ENCODE data around the gene MRPS10. TPM values are rescaled to one million over a fixed set of nuclear protein-coding genes. Genes with fewer than 3 reads are reported as not detected.

MRPS10 gene
- total RNA-seq, 1 experiment from 2014 or later: 62.9 TPM

- intact Hi-C loops (cut with micrococcal nuclease): loop anchor here (5.0 kb wide), 1 partner anchor 175 kb away; no protein-coding TSS in a partner anchor
- ChIA-PET POLR2A (interaction anchor here (0.6 to 5.3 kb wide), 22 partner anchors 10 to 520 kb away, joined by 3 to 56 read pairs (median 6); partner anchors contain the start of genes BYSL, C6orf132, GUCA1B and MED20), CTCF (interaction anchor here (0.5 to 4.3 kb wide), 11 partner anchors 10 to 364 kb away, joined by 3 to 19 read pairs (median 4); partner anchors contain the start of gene MRPS10)
- Mint-ChIP-seq H3K36me3 (ENCODE audit: insufficient read depth, unreplicated experiment) (peaks cover 37% of the 10 kb centered on the region), H3K4me3 (ENCODE audit: unreplicated experiment) (peak overlapping the region; percentile 50), H3K27me3 (ENCODE audit: insufficient read depth, unreplicated experiment) (no peaks in the 10 kb centered on the region), H3K4me1 (ENCODE audit: insufficient read depth, unreplicated experiment) (peaks cover 49% of the 10 kb centered on the region), H3K27ac (ENCODE audit: low read depth, unreplicated experiment) (peak overlapping the region; percentile 92), H3K9me3 (ENCODE audit: unreplicated experiment) (no peaks in the 10 kb centered on the region)
- BruUV-seq (replicated peaks): no TSS peak
- peak; percentile 20 for DNase-seq (ENCODE audit: unreplicated experiment)
- TF ChIP-seq, protein P1, sequence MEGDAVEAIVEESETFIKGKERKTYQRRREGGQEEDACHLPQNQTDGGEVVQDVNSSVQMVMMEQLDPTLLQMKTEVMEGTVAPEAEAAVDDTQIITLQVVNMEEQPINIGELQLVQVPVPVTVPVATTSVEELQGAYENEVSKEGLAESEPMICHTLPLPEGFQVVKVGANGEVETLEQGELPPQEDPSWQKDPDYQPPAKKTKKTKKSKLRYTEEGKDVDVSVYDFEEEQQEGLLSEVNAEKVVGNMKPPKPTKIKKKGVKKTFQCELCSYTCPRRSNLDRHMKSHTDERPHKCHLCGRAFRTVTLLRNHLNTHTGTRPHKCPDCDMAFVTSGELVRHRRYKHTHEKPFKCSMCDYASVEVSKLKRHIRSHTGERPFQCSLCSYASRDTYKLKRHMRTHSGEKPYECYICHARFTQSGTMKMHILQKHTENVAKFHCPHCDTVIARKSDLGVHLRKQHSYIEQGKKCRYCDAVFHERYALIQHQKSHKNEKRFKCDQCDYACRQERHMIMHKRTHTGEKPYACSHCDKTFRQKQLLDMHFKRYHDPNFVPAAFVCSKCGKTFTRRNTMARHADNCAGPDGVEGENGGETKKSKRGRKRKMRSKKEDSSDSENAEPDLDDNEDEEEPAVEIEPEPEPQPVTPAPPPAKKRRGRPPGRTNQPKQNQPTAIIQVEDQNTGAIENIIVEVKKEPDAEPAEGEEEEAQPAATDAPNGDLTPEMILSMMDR (IDR thresholded peaks at IDR 0.05; ENCODE audit: unreplicated experiment): no peak
Measured at GRCh38 chr6:42227173-42227850, 9.7 kb upstream of the MRPS10 start.

DNA sequence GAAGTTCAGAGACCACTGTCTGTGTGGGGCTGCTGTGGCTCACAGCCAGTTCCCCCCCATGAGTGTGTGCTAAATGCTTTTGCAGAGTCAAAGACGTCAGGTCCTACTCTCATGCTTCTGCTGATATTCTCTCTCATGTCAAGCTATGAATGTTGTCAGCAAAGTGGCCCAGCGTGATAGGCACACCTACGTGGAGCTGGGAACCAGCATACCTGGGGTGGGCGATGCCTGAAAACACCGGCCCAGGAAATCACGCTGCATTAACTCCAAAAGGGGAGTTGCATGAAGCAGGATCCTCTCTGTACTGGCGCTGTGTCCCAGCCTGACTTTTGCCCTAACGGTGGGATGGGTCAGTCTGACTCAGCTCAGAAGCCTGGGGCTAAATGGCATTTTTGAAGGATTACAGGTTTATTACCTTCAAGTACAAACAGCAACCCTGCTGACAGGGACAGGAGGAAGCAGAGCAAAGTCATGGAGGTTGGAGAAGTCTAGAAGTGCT lies 9.0 kb upstream of the MRPS10 start:
- intact Hi-C loops (cut with micrococcal nuclease): loop anchor here (5.0 kb wide), 1 partner anchor 176 kb away; no protein-coding TSS in a partner anchor
- TF ChIP-seq, protein P1 (IDR thresholded peaks at IDR 0.05; ENCODE audit: unreplicated experiment): no peak
- POLR2A ChIA-PET: interaction anchor here (0.6 to 5.3 kb wide), 26 partner anchors 10 to 520 kb away, joined by 3 to 56 read pairs (median 5); partner anchors contain the start of genes BYSL, C6orf132, GUCA1B and MED20
- Mint-ChIP-seq H3K27ac (ENCODE audit: low read depth, unreplicated experiment) (peak overlapping the region; percentile 92), H3K4me3 (ENCODE audit: unreplicated experiment) (peak overlapping the region; percentile 50), H3K4me1 (ENCODE audit: insufficient read depth, unreplicated experiment) (peaks cover 50% of the 10 kb centered on the region), H3K36me3 (ENCODE audit: insufficient read depth, unreplicated experiment) (peaks cover 31% of the 10 kb centered on the region), H3K27me3 (ENCODE audit: insufficient read depth, unreplicated experiment) (no peaks in the 10 kb centered on the region), H3K9me3 (ENCODE audit: unreplicated experiment) (no peaks in the 10 kb centered on the region)
- CTCF ChIA-PET: interaction anchor here (0.5 to 4.3 kb wide), 13 partner anchors 9 to 339 kb away, joined by 3 to 19 read pairs (median 4); partner anchors contain the start of gene MRPS10
- BruUV-seq (replicated peaks): no TSS peak
- DNase-seq (ENCODE audit: unreplicated experiment): peak; percentile 94

GRCh38 chr6:42226161-42226611 lies 8.5 kb upstream of the MRPS10 start:
- Mint-ChIP-seq H3K9me3 (ENCODE audit: unreplicated experiment) (no peaks in the 10 kb centered on the region), H3K36me3 (ENCODE audit: insufficient read depth, unreplicated experiment) (peaks cover 27% of the 10 kb centered on the region), H3K4me1 (ENCODE audit: insufficient read depth, unreplicated experiment) (peaks cover 53% of the 10 kb centered on the region), H3K27me3 (ENCODE audit: insufficient read depth, unreplicated experiment) (no peaks in the 10 kb centered on the region), H3K27ac (ENCODE audit: low read depth, unreplicated experiment) (peak overlapping the region; percentile 92), H3K4me3 (ENCODE audit: unreplicated experiment) (peak overlapping the region; percentile 50)
- ChIA-PET POLR2A (interaction anchor here (0.6 to 5.3 kb wide), 25 partner anchors 9 to 521 kb away, joined by 3 to 56 read pairs (median 5); partner anchors contain the start of genes C6orf132, MRPS10, TOMM6 and TRERF1), CTCF (interaction anchor here (0.5 to 4.3 kb wide), 9 partner anchors 12 to 337 kb away, joined by 3 to 19 read pairs (median 4); no protein-coding TSS in a partner anchor)
- intact Hi-C loops (cut with micrococcal nuclease): loop anchor here (5.0 kb wide), 1 partner anchor 176 kb away; no protein-coding TSS in a partner anchor
- TSS peak; percentile 56 for BruUV-seq (replicated peaks)
- TF ChIP-seq, protein P1 (IDR thresholded peaks at IDR 0.05; ENCODE audit: unreplicated experiment): no peak
- peak; percentile 53 for DNase-seq (ENCODE audit: unreplicated experiment)

- H3K36me3 Mint-ChIP-seq (ENCODE audit: insufficient read depth, unreplicated experiment): peaks cover 27% of the 10 kb centered on the region
- intact Hi-C loops (cut with micrococcal nuclease): loop anchor here (5.0 kb wide), 1 partner anchor 177 kb away; no protein-coding TSS in a partner anchor
- no peak for DNase-seq (ENCODE audit: unreplicated experiment)
- no peaks in the 10 kb centered on the region for H3K27me3 Mint-ChIP-seq (ENCODE audit: insufficient read depth, unreplicated experiment)
- peak overlapping the region; percentile 73 for H3K4me3 Mint-ChIP-seq (ENCODE audit: unreplicated experiment)
- ChIA-PET CTCF (interaction anchor here (0.6 to 4.3 kb wide), 4 partner anchors 14 to 655 kb away, joined by 3 to 19 read pairs (median 4); no protein-coding TSS in a partner anchor), POLR2A (interaction anchor here (0.6 to 5.3 kb wide), 21 partner anchors 8 to 379 kb away, joined by 3 to 56 read pairs (median 6); partner anchors contain the start of genes C6orf132, MRPS10, TAF8 and TRERF1)
- peak overlapping the region; percentile 92 for H3K27ac Mint-ChIP-seq (ENCODE audit: low read depth, unreplicated experiment)
- TF ChIP-seq, protein P1 (IDR thresholded peaks at IDR 0.05; ENCODE audit: unreplicated experiment): no peak
- no peaks in the 10 kb centered on the region for H3K9me3 Mint-ChIP-seq (ENCODE audit: unreplicated experiment)
- BruUV-seq (replicated peaks): no TSS peak
- peaks cover 51% of the 10 kb centered on the region for H3K4me1 Mint-ChIP-seq (ENCODE audit: insufficient read depth, unreplicated experiment)
Measured at GRCh38 chr6:42225419-42225818, 7.8 kb upstream of the MRPS10 start.

Measured in MCF 10A (cell line).